ENCODE data around the gene RSPRY1. TPM values are rescaled to one million over a fixed set of nuclear protein-coding genes. Genes with fewer than 3 reads are reported as not detected.

Gene RSPRY1
- total RNA-seq, 1 experiment from 2014 or later = 57.7 TPM

DNA sequence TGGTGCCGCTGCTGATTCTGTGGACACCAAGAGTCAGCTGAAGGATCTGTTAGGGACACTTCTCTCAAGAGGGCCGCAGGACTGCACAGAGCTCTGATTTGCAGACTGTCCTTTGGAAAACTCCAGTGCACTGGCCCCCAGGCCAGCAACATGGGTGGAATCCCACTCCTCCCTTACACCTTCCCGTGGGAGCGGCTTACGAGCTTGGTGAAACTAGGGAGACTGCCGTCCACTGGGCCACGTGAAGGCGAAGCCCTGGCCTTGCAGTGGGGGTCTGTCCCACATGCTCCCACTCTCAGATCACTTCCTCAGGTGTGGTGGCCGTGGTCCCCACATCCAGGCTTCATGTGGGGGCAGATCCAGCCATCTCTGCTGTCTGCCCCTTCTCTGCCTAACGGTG lies 36.7 kb upstream of the RSPRY1 start:
- no peaks in the 10 kb centered on the region for H3K4me1 Mint-ChIP-seq (ENCODE audit: low read depth, unreplicated experiment)
- no peaks in the 10 kb centered on the region; the same call in 1 of the 2 replicates for H3K4me1 ChIP-seq
- peaks cover 31% of the 10 kb centered on the region for H3K36me3 Mint-ChIP-seq (ENCODE audit: insufficient read depth, unreplicated experiment)
- no peaks in the 10 kb centered on the region for H3K27me3 Mint-ChIP-seq (ENCODE audit: insufficient read depth, unreplicated experiment)
- TF ChIP-seq, protein P1, sequence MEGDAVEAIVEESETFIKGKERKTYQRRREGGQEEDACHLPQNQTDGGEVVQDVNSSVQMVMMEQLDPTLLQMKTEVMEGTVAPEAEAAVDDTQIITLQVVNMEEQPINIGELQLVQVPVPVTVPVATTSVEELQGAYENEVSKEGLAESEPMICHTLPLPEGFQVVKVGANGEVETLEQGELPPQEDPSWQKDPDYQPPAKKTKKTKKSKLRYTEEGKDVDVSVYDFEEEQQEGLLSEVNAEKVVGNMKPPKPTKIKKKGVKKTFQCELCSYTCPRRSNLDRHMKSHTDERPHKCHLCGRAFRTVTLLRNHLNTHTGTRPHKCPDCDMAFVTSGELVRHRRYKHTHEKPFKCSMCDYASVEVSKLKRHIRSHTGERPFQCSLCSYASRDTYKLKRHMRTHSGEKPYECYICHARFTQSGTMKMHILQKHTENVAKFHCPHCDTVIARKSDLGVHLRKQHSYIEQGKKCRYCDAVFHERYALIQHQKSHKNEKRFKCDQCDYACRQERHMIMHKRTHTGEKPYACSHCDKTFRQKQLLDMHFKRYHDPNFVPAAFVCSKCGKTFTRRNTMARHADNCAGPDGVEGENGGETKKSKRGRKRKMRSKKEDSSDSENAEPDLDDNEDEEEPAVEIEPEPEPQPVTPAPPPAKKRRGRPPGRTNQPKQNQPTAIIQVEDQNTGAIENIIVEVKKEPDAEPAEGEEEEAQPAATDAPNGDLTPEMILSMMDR (IDR thresholded peaks at IDR 0.05; ENCODE audit: insufficient read depth in 1 of 2, low read depth in 1 of 2, low read length in 1 of 2, severe bottlenecking in 1 of 2, unreplicated experiment in 1 of 2) = no peak
- H3K27me3 ChIP-seq (replicated peaks; ENCODE audit: control insufficient read depth, insufficient read depth, low read length) = no peaks in the 10 kb centered on the region
- H3K36me3 ChIP-seq (ENCODE audit: control insufficient read depth, insufficient read depth, low read length) = peaks cover 6% of the 10 kb centered on the region
- H3K9me3 Mint-ChIP-seq (ENCODE audit: unreplicated experiment) = no peaks in the 10 kb centered on the region
- H3K4me3 Mint-ChIP-seq (ENCODE audit: unreplicated experiment) = no peak overlapping the region
- DNase-seq = no peak
- CTCF ChIA-PET = interaction anchor here (0.6 to 1.1 kb wide), 2 partner anchors 14 to 57 kb away, joined by 3 to 4 read pairs; partner anchors contain the start of gene CPNE2
- H3K9me3 ChIP-seq = no peaks in the 10 kb centered on the region
- no peak overlapping the region for H3K27ac Mint-ChIP-seq (ENCODE audit: unreplicated experiment)
- intact Hi-C loops (cut with micrococcal nuclease; ENCODE audit: unreplicated experiment) = loop anchor here (5.0 kb wide), 1 partner anchor 57 kb away; the partner anchor contains the start of gene CPNE2
- no peak overlapping the region for H3K4me3 ChIP-seq (ENCODE audit: low read depth, low read length)
- POLR2A ChIA-PET = no interaction called here
- no TSS peak for BruUV-seq (replicated peaks)

DNA sequence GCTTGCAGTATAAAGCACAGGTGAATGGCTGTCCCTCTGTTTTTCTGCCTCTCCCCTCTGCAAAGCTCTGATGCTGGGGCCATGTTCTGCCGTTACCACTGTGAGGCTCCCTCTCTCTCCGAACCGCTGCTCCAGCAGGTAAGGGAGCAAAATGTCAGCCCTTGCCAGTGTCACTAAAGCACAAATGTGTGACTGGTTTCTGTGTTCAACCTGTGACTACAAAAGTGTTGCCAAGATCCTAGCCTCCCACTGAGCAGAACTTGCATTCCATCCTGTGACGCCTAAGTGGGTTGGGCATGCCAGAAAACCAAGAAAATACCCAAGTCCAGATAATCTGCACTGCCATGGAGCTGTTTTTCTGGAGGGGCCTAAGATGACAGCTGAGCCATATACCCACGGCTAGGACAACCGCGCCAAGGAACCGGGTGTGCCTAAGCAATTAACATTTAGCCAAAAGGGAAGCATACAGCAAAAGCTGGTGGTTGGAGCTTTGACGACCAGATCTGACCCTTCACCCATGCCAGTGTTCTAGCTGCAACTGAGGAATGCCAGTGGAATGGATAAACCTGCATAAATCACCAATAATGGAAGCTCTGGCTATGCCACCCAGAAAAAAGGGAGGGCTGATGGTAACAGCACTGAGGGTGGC lies 35.3 kb upstream of the RSPRY1 start:
- H3K4me3 Mint-ChIP-seq (ENCODE audit: unreplicated experiment) = no peak overlapping the region
- no peaks in the 10 kb centered on the region for H3K9me3 ChIP-seq
- DNase-seq = no peak
- H3K4me3 ChIP-seq (ENCODE audit: low read depth, low read length) = no peak overlapping the region
- TF ChIP-seq, protein P1 (IDR thresholded peaks at IDR 0.05; ENCODE audit: insufficient read depth in 1 of 2, low read depth in 1 of 2, low read length in 1 of 2, severe bottlenecking in 1 of 2, unreplicated experiment in 1 of 2) = no peak
- H3K27ac Mint-ChIP-seq (ENCODE audit: unreplicated experiment) = no peak overlapping the region
- no peaks in the 10 kb centered on the region for H3K27me3 Mint-ChIP-seq (ENCODE audit: insufficient read depth, unreplicated experiment)
- ChIA-PET POLR2A (no interaction called here), CTCF (interaction anchor here (0.7 to 2.0 kb wide), 4 partner anchors 24 to 67 kb away, joined by 3 to 6 read pairs (median 4); partner anchors contain the start of genes CPNE2, PSME3IP1 and RSPRY1)
- H3K36me3 ChIP-seq (ENCODE audit: control insufficient read depth, insufficient read depth, low read length) = peaks cover 6% of the 10 kb centered on the region
- peaks cover 36% of the 10 kb centered on the region for H3K36me3 Mint-ChIP-seq (ENCODE audit: insufficient read depth, unreplicated experiment)
- intact Hi-C loops (cut with micrococcal nuclease; ENCODE audit: unreplicated experiment) = no loop called here
- no peaks in the 10 kb centered on the region for H3K4me1 Mint-ChIP-seq (ENCODE audit: low read depth, unreplicated experiment)
- H3K9me3 Mint-ChIP-seq (ENCODE audit: unreplicated experiment) = no peaks in the 10 kb centered on the region
- no peaks in the 10 kb centered on the region for H3K4me1 ChIP-seq
- BruUV-seq (replicated peaks) = no TSS peak
- no peaks in the 10 kb centered on the region for H3K27me3 ChIP-seq (replicated peaks; ENCODE audit: control insufficient read depth, insufficient read depth, low read length)

DNA sequence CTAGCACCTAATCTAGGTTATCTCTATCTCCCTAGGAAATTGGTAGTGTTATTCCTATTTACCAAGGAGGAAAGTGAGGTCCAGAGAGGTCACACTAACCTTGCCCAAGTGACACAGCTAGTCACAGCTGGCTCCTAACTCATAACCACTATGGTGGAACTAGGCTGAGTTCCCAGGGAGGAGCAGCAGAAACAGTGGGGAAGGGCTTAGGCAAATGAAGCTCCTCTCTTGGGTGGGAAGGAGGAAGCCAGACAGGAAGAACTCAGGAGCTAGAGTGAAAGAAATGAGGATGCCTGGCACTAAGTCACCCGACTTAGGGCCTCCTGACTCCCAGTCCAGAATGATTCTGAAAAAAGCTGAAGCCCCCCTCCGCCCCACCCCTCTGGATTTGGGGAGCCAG lies 34.8 kb upstream of the RSPRY1 start:
- H3K4me3 Mint-ChIP-seq (ENCODE audit: unreplicated experiment) = no peak overlapping the region
- H3K9me3 ChIP-seq = no peaks in the 10 kb centered on the region
- ChIA-PET POLR2A (no interaction called here), CTCF (interaction anchor here (0.7 to 2.0 kb wide), 4 partner anchors 23 to 67 kb away, joined by 3 to 6 read pairs (median 4); partner anchors contain the start of genes CPNE2, PSME3IP1 and RSPRY1)
- H3K4me1 Mint-ChIP-seq (ENCODE audit: low read depth, unreplicated experiment) = peaks cover 5% of the 10 kb centered on the region
- BruUV-seq (replicated peaks) = no TSS peak
- no peaks in the 10 kb centered on the region for H3K27me3 Mint-ChIP-seq (ENCODE audit: insufficient read depth, unreplicated experiment)
- H3K36me3 ChIP-seq (ENCODE audit: control insufficient read depth, insufficient read depth, low read length) = peaks cover 6% of the 10 kb centered on the region
- TF ChIP-seq, protein P1 (IDR thresholded peaks at IDR 0.05; ENCODE audit: insufficient read depth in 1 of 2, low read depth in 1 of 2, low read length in 1 of 2, severe bottlenecking in 1 of 2, unreplicated experiment in 1 of 2) = no peak
- H3K27ac Mint-ChIP-seq (ENCODE audit: unreplicated experiment) = no peak overlapping the region
- H3K27me3 ChIP-seq (replicated peaks; ENCODE audit: control insufficient read depth, insufficient read depth, low read length) = no peaks in the 10 kb centered on the region
- H3K9me3 Mint-ChIP-seq (ENCODE audit: unreplicated experiment) = no peaks in the 10 kb centered on the region
- H3K4me3 ChIP-seq (ENCODE audit: low read depth, low read length) = no peak overlapping the region
- no peak for DNase-seq
- peaks cover 40% of the 10 kb centered on the region for H3K36me3 Mint-ChIP-seq (ENCODE audit: insufficient read depth, unreplicated experiment)
- no peaks in the 10 kb centered on the region for H3K4me1 ChIP-seq
- intact Hi-C loops (cut with micrococcal nuclease; ENCODE audit: unreplicated experiment) = no loop called here

Measured in Caco-2 (cell line).